Bronchial epithelial cell (primary cell): ENCODE measurements around the gene ASB1. TPM values are rescaled to one million over a fixed set of nuclear protein-coding genes. Genes with fewer than 3 reads are reported as not detected.

ENCODE experiments used
- DNase-seq: peaks from one replicate; pipeline ENCODE4 v3.0.0-alpha.2; 2010; ENCODE audit warnings: low read depth
- FAIRE-seq: peaks from 2 replicates; lab custom pipeline; 2011; peaks lifted over from hg19 to GRCh38; lab: Jason Lieb, UNC
- H3K27me3 ChIP-seq: 2 replicates; pipeline ENCODE4 v1.5.1; 2011; ENCODE audit warnings: low read length; ENCODE audit not compliant: control insufficient read depth, insufficient read depth
- H3K36me3 ChIP-seq: 2 replicates; pipeline ENCODE4 v1.5.1; 2011; ENCODE audit warnings: low read length; ENCODE audit not compliant: control insufficient read depth, insufficient read depth
- H3K4me3 ChIP-seq: 2 replicates; pipeline ENCODE4 v1.5.1; 2011; ENCODE audit warnings: mild to moderate bottlenecking, low read depth, low read length, control low read depth
- CTCF ChIP-seq: IDR thresholded peaks from 2 replicates; pipeline ENCODE4 v1.5.1; 2011; ENCODE audit warnings: mild to moderate bottlenecking, moderate library complexity, low read length, control low read depth, inconsistent platforms; ENCODE audit not compliant: insufficient read depth, severe bottlenecking
- total RNA-seq: library from RNA; depleted of rRNA; stranded (reverse); fragments of >200 nt; gene quantifications from 2 replicates; pipeline ENCODE4 v1.2.1, GENCODE V29; 2014

The ASB1 gene
- total RNA-seq, 1 donor from 2014 or later: 41.9 TPM

DNA sequence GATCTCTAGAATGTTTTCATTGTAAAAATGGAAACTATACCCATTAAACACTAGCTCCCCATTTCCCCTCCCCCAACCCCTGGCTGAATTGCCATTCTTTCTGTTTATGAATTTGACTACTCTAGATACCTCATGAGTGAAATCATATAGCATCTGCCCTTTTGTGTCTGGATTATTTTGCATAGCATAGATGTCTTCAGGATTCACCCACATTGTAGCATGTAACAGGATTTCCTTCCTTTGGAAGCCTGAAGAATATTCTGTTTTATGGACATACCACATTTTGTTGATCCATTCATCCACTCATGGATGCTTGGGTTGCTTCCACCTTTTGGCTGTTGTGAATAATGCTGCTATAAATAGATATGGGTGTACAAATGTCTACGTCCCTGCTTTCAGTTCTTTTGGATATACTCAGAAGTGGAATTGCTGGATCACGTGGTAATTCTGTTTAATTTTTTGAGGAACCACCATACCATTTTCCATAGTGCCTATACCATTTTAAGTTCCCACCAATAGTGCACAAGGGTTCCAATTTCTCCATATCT is 7.7 kb upstream of the ASB1 start:
- H3K36me3 ChIP-seq: no peaks in the 10 kb centered on the region
- FAIRE-seq (no peak), DNase-seq (no peak)
- H3K27me3 ChIP-seq: no peaks in the 10 kb centered on the region
- no peak for TF ChIP-seq CTCF
- no peak overlapping the region for H3K4me3 ChIP-seq

- H3K4me3 ChIP-seq: no peak overlapping the region
- TF ChIP-seq CTCF: no peak
- no peaks in the 10 kb centered on the region for H3K27me3 ChIP-seq
- no peaks in the 10 kb centered on the region for H3K36me3 ChIP-seq
- no peak for DNase-seq
- FAIRE-seq: no peak
These were observed 6.3 kb upstream of the ASB1 start for GRCh38 chr2:238420442-238420841.

DNA sequence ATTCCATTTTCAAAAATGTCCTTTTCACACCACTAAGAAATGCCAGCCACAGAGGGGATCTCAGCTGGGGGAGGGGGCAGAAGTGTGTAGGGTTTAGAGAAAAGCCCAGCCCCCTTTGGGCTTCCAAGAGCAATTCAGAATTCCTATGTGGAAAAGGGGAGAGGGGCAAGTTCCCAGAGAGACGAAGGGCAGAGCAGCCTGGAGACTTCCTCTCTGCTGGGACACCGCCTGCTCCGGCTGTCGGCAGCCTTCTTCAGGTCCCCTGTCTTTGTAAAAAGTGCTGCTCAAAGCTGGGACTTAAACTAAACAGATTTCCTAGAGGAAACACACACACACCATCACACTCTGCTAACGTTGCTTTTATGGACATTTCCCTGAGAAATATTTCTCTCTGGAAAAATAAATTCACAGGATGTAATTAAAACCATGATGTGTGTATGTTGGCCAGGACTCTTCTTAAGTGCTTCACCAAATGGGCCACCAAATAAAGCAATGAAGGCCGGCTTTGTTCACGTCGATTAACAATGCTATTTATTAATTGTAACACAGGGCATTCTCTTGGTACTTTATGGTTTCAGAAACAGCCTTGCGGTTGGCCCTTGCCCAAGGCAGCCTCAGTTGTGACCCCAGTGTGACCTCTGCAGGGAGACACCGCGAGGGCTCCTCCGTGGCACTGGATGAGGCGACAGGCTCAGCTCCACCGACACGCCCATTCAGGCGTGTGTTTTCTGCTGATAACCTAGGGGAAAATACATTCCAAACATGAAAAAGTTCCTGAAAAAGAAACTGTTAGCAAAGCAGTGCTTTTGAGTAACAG is 5.6 kb upstream of the ASB1 start:
- DNase-seq (no peak), FAIRE-seq (no peak)
- H3K27me3 ChIP-seq: no peaks in the 10 kb centered on the region
- H3K4me3 ChIP-seq: no peak overlapping the region
- TF ChIP-seq CTCF: no peak
- no peaks in the 10 kb centered on the region for H3K36me3 ChIP-seq

- TF ChIP-seq CTCF: no peak
- no peak for DNase-seq
- H3K4me3 ChIP-seq: no peak overlapping the region
- H3K27me3 ChIP-seq: no peaks in the 10 kb centered on the region
- no peaks in the 10 kb centered on the region for H3K36me3 ChIP-seq
- FAIRE-seq: no peak
These were observed 5.1 kb upstream of the ASB1 start for GRCh38 chr2:238421695-238422035.

DNA sequence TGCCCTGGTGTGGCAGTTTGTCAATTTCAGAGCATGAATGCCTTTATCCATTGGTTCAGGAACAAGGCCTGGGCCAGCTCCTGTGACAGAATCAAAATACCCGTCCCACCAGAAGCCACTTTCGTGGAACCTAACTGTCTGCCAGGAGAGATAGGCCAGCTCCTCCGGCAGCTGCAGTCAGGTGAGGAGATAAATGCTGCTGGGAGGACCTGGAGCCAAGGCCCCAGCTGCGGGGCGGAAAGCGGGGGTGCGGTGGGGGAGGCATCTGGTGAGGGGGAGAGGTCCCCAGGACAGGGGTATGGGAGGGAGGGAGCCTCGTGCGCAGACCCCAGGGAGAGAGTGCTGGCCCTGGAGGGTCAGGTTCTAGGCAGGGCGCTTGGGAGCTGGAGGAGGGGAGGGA is 4.4 kb upstream of the ASB1 start:
- H3K27me3 ChIP-seq: no peaks in the 10 kb centered on the region
- H3K4me3 ChIP-seq: no peak overlapping the region
- FAIRE-seq (no peak), DNase-seq (no peak)
- H3K36me3 ChIP-seq: no peaks in the 10 kb centered on the region
- TF ChIP-seq CTCF: no peak
